Tibial nerve (tissue), 4 donors: ENCODE results near the gene PTK6.

Source experiments
- EP300 ChIP-seq, 2 donors: sonication (generic); formaldehyde crosslinking; IDR thresholded peaks; one replicate each; pipeline ENCODE4 v1.6.1; 2017; ENCODE audit warnings: antibody characterized with exemption in 2 of 2, mild to moderate bottlenecking in 1 of 2
- POLR2A ChIP-seq, 2 donors: fragments of 450-650 bp; IDR thresholded peaks; one replicate each; pipeline ENCODE4 v1.6.1; 2017; ENCODE audit warnings: antibody characterized with exemption in 2 of 2, mild to moderate bottlenecking in 2 of 2, moderate library complexity in 2 of 2
- TF ChIP-seq, protein P1 (sequence below), 5 experiments: fragments of 200-600 bp in 3 of 5; fragments of 450-650 bp in 2 of 5; sonication (generic) in 3 of 5; IDR thresholded peaks; one replicate each; pipeline ENCODE4 v1.5.1; 2016 to 2019; ENCODE audit warnings: antibody characterized with exemption in 5 of 5, mild to moderate bottlenecking in 3 of 5, moderate library complexity in 2 of 5

DNA sequence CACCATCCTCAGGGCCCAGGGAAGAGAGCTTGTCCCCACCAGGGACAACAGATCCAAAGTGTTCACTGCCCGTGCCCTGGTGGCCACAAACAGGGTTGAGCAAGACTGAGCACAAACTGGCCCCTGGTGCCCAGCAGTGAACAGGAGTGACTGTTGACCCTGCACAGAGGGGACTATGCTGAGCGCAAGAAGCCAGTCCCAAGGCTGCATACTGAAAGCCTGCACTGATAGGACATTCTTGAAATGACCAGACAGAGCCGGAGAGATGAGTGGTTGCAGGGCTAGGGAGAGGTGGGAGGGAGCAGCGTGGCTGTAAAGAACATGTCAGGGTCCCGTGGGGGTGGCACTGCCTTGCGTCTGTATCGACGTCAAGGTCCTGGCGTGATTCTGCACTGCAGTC, 13.9 kb upstream of the PTK6 start:
- TF ChIP-seq POLR2A (IDR thresholded peaks at IDR 0.05) (no peak), EP300 (IDR thresholded peaks at IDR 0.05) (no peak)
- TF ChIP-seq, protein P1, sequence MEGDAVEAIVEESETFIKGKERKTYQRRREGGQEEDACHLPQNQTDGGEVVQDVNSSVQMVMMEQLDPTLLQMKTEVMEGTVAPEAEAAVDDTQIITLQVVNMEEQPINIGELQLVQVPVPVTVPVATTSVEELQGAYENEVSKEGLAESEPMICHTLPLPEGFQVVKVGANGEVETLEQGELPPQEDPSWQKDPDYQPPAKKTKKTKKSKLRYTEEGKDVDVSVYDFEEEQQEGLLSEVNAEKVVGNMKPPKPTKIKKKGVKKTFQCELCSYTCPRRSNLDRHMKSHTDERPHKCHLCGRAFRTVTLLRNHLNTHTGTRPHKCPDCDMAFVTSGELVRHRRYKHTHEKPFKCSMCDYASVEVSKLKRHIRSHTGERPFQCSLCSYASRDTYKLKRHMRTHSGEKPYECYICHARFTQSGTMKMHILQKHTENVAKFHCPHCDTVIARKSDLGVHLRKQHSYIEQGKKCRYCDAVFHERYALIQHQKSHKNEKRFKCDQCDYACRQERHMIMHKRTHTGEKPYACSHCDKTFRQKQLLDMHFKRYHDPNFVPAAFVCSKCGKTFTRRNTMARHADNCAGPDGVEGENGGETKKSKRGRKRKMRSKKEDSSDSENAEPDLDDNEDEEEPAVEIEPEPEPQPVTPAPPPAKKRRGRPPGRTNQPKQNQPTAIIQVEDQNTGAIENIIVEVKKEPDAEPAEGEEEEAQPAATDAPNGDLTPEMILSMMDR (IDR thresholded peaks at IDR 0.05): no peak
